Measurements from ENCODE around the gene ARHGEF6.

- no peak for TF ChIP-seq CTCF (IDR thresholded peaks at IDR 0.05; ENCODE audit: low read depth, low read length)
- no peak for TF ChIP-seq POLR2A (IDR thresholded peaks at IDR 0.05; ENCODE audit: extremely low read depth, insufficient read length)
These were observed 29.8 kb upstream of the ARHGEF6 start for GRCh38 chrX:136810493-136810892.
